Thyroid gland (tissue), 4 donors: ENCODE data around the gene RNF44. TPM values are rescaled to one million over a fixed set of nuclear protein-coding genes. Genes with fewer than 3 reads are reported as not detected.

Experiments used
- DNase-seq, 2 donors: peaks; one replicate each; pipeline ENCODE4 v3.0.0-alpha.2; 2019
- H3K27ac ChIP-seq, 3 donors: fragments of 200-600 bp; sonication (generic); 1 replicate in 2 of 3; 2 replicates in 1 of 3; pipeline ENCODE4 v1.5.1; 2016 to 2019; ENCODE audit warnings: mild to moderate bottlenecking in 1 of 3, moderate library complexity in 1 of 3
- H3K27me3 ChIP-seq: fragments of 200-600 bp; sonication (generic); one replicate; pipeline ENCODE4 v1.5.1; 2019
- H3K36me3 ChIP-seq, 2 donors: fragments of 200-600 bp; sonication (generic); one replicate each; pipeline ENCODE4 v1.5.1; 2016 to 2019
- H3K4me1 ChIP-seq, 2 donors: fragments of 200-600 bp; sonication (generic); one replicate each; pipeline ENCODE4 v1.5.1; 2017 to 2019
- H3K4me3 ChIP-seq, 3 donors: fragments of 200-600 bp; sonication (generic); replicated peaks in 1 of 3; 1 replicate in 2 of 3; 2 replicates in 1 of 3; pipeline ENCODE4 v1.5.1; 2016; ENCODE audit warnings: mild to moderate bottlenecking in 1 of 3
- H3K9me3 ChIP-seq: fragments of 200-600 bp; sonication (generic); one replicate; pipeline ENCODE4 v1.5.1; 2017
- CTCF ChIP-seq, 6 experiments: fragments of 200-600 bp in 3 of 6; fragments of 450-650 bp in 3 of 6; sonication (generic) in 3 of 6; IDR thresholded peaks; one replicate each; pipeline ENCODE4 v1.5.1; 2016 to 2019; ENCODE audit warnings: antibody characterized with exemption in 6 of 6, mild to moderate bottlenecking in 2 of 6, inconsistent platforms in 1 of 6, moderate library complexity in 1 of 6
- POLR2A ChIP-seq, 2 donors: fragments of 450-650 bp; IDR thresholded peaks; one replicate each; pipeline ENCODE4 v1.6.1; 2017; ENCODE audit warnings: antibody characterized with exemption in 2 of 2, mild to moderate bottlenecking in 2 of 2, moderate library complexity in 1 of 2
- WGBS, 2 donors: methylation state at CpG; one replicate each; pipeline ENCODE4 v1.1.5; 2017; 5-methylcytosine and 5-hydroxymethylcytosine counted together
- intact Hi-C: fragments of 100-400 bp; cut with DNase I; formaldehyde crosslinking; loops from one replicate; pipeline ENCODE4 v1.15.1; 2023
- total RNA-seq, 4 donors: library from RNA; depleted of rRNA; stranded (reverse); fragments of >200 nt; gene quantifications; one replicate each; pipeline ENCODE4 v1.2.3, GENCODE V29; 2016

RNF44 gene
- total RNA-seq, 4 donors from 2014 or later, result 12.1 to 27.3 (median 22.4) TPM

GRCh38 chr5:176570044-176570443 is 32.8 kb upstream of the RNF44 start:
- no peaks in the 10 kb centered on the region for H3K27me3 ChIP-seq
- no peaks in the 10 kb centered on the region for H3K4me1 ChIP-seq
- no peak overlapping the region for H3K27ac ChIP-seq
- intact Hi-C loops, result no loop called here
- no peak overlapping the region for H3K4me3 ChIP-seq
- no peaks in the 10 kb centered on the region for H3K36me3 ChIP-seq
- TF ChIP-seq CTCF (IDR thresholded peaks at IDR 0.05) (no peak), POLR2A (IDR thresholded peaks at IDR 0.05) (no peak)
- H3K9me3 ChIP-seq, result no peaks in the 10 kb centered on the region
- DNase-seq, result no peak
- 45 to 59% methylated on average over 6 of the region's 6 CpGs for WGBS, 2 donors

DNA sequence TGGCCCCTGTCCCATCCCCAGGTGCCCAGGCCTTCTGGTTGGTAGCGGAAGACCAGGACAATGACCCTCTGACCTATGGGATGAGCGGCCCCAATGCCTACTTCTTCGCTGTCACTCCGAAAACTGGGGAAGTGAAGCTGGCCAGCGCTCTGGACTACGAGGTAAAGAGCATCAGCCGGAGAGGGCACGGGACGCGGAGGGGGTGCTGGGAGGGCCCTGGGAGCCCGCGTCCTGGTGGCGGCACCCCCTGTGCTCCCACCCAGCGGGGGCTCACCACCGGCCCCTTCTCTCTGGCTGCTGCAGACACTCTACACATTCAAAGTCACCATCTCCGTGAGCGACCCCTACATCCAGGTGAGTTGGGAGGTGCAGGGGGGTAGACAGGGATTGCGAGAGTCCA is 31.5 kb upstream of the RNF44 start:
- no peak for TF ChIP-seq POLR2A (IDR thresholded peaks at IDR 0.05)
- no peak for TF ChIP-seq CTCF (IDR thresholded peaks at IDR 0.05)
- H3K36me3 ChIP-seq, result no peaks in the 10 kb centered on the region
- WGBS, 2 donors, result 68 to 73% methylated on average over 6 to 7 of the region's 18 CpGs
- no peaks in the 10 kb centered on the region for H3K4me1 ChIP-seq
- H3K27me3 ChIP-seq, result no peaks in the 10 kb centered on the region
- no peaks in the 10 kb centered on the region for H3K9me3 ChIP-seq
- intact Hi-C loops, result no loop called here
- no peak overlapping the region for H3K27ac ChIP-seq
- DNase-seq, result no peak
- no peak overlapping the region for H3K4me3 ChIP-seq

DNA sequence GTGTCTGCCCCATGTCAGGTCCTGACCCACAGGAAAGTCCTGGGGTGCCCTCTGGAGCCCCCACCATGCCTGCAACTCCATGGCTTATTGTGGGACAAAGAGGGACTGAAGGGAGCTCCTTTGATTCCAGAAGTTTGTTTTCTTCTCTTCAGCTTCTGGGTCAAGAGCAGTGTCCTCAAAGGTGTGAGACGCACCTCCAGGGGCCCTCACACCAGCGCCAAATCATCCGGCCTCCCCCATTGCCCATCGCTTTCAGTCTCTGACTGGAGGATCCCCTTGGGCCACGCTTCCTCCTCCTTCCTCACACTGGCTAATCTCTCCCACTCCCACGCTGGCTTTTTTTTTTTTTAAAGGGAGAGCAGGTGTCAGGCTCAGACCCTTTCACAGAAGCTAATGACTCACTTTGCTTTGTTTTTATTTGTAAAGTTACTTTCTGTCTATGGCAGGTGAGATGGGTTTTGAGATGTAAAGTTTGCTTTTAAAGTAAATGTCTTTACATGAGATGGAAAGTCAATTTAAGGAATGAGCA is 28.6 kb upstream of the RNF44 start:
- Histone ChIP-seq H3K27ac (no peak overlapping the region), H3K36me3 (no peaks in the 10 kb centered on the region), H3K4me3 (no peak overlapping the region), H3K27me3 (no peaks in the 10 kb centered on the region), H3K9me3 (no peaks in the 10 kb centered on the region), H3K4me1 (no peaks in the 10 kb centered on the region)
- TF ChIP-seq POLR2A (IDR thresholded peaks at IDR 0.05), result no peak
- no peak for TF ChIP-seq CTCF (IDR thresholded peaks at IDR 0.05)
- DNase-seq, result no peak
- intact Hi-C loops, result no loop called here
- WGBS, 2 donors, result 46 to 54% methylated on average over 6 of the region's 6 CpGs

DNA sequence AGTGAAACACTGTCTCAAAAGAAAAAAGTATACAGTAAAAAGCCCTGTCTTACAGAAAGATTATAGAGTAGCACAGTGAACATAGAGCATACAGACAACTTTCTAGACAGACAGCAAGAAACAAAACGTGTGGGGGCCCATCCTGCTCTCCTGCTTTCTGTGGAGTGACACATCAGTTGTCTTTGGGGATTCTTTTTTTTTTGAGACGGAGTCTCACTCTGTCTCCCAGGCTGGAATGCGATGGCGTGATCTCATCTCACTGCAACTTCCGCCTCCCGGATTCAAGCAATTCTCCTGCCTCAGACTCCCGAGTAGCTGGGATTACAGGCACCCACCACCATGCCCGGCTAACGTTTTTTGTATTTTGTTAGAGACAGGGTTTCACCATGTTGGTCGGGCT is 26.8 kb upstream of the RNF44 start:
- H3K9me3 ChIP-seq, result no peaks in the 10 kb centered on the region
- no peaks in the 10 kb centered on the region for H3K27me3 ChIP-seq
- H3K4me3 ChIP-seq, result no peak overlapping the region
- TF ChIP-seq POLR2A (IDR thresholded peaks at IDR 0.05) (no peak), CTCF (IDR thresholded peaks at IDR 0.05) (no peak)
- intact Hi-C loops, result no loop called here
- no peaks in the 10 kb centered on the region for H3K4me1 ChIP-seq
- no peak overlapping the region for H3K27ac ChIP-seq
- H3K36me3 ChIP-seq, result no peaks in the 10 kb centered on the region
- no peak for DNase-seq
- WGBS, 2 donors, result 77 to 83% methylated on average over 10 of the region's 10 CpGs

DNA sequence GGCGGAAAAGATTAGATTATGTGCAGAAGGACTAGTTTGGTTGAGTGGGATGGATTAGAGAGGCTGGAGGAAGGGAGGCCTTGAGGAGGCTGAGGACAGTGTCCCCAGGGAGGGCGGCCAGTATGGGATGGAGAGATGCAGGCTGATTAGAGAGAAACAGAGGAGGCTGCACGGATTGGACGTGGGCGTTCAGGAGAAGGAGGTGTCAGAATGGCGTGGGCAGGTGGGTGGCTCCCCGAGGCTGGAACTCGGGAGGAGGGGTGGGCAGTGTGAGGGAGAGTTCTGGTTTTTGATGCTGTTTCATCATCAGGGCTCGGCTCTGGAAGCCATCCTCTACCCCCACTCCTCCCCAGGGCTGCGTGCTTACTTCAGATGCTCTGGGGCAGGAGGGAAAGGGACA is 25.0 kb upstream of the RNF44 start:
- no peak overlapping the region for H3K27ac ChIP-seq
- no peaks in the 10 kb centered on the region for H3K36me3 ChIP-seq
- H3K4me3 ChIP-seq, result no peak overlapping the region
- intact Hi-C loops, result no loop called here
- no peaks in the 10 kb centered on the region for H3K4me1 ChIP-seq
- TF ChIP-seq CTCF (IDR thresholded peaks at IDR 0.05), result no peak
- TF ChIP-seq POLR2A (IDR thresholded peaks at IDR 0.05), result no peak
- H3K9me3 ChIP-seq, result no peaks in the 10 kb centered on the region
- WGBS, 2 donors, result 53 to 63% methylated on average over 10 of the region's 10 CpGs
- no peaks in the 10 kb centered on the region for H3K27me3 ChIP-seq
- no peak for DNase-seq
